Measurements from ENCODE around the gene PGAP1. TPM values are rescaled to one million over a fixed set of nuclear protein-coding genes. Genes with fewer than 3 reads are reported as not detected.
A peak's percentile ranks its signal among the peaks of the same experiment; 100 is the strongest.

The PGAP1 gene, protein sequence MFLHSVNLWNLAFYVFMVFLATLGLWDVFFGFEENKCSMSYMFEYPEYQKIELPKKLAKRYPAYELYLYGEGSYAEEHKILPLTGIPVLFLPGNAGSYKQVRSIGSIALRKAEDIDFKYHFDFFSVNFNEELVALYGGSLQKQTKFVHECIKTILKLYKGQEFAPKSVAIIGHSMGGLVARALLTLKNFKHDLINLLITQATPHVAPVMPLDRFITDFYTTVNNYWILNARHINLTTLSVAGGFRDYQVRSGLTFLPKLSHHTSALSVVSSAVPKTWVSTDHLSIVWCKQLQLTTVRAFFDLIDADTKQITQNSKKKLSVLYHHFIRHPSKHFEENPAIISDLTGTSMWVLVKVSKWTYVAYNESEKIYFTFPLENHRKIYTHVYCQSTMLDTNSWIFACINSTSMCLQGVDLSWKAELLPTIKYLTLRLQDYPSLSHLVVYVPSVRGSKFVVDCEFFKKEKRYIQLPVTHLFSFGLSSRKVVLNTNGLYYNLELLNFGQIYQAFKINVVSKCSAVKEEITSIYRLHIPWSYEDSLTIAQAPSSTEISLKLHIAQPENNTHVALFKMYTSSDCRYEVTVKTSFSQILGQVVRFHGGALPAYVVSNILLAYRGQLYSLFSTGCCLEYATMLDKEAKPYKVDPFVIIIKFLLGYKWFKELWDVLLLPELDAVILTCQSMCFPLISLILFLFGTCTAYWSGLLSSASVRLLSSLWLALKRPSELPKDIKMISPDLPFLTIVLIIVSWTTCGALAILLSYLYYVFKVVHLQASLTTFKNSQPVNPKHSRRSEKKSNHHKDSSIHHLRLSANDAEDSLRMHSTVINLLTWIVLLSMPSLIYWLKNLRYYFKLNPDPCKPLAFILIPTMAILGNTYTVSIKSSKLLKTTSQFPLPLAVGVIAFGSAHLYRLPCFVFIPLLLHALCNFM
- 25.0 TPM for polyA plus RNA-seq (2013, experiment 1 of 2)
- polyA plus RNA-seq (2013, experiment 2 of 2), result 26.9 TPM

- H3K27me3 ChIP-seq (ENCODE audit: control insufficient read depth in 3 of 3, insufficient read depth in 3 of 3, low read depth in 1 of 3, low read length in 3 of 3), result no peaks in the 10 kb centered on the region
- no peaks in the 10 kb centered on the region for H3K9me3 ChIP-seq (replicated peaks in 1 of 2; ENCODE audit: control insufficient read depth in 2 of 2, insufficient read depth in 1 of 2, low read depth in 1 of 2, low read length in 2 of 2)
- DNase-seq (ENCODE audit: low spot score), result peak; percentile 97
- H3K4me2 ChIP-seq (ENCODE audit: insufficient read depth, low read length, poor library complexity, severe bottlenecking), result peak within 1 kb of the TSS; percentile 54
- peaks cover 0 to 6% of the 10 kb centered on the region in 2 donors for H3K4me1 ChIP-seq (ENCODE audit: control insufficient read depth in 2 of 2, insufficient read depth in 1 of 2, low read depth in 1 of 2, low read length in 2 of 2)
- H3K27ac ChIP-seq (replicated peaks; ENCODE audit: low read length), result peak within 1 kb of the TSS; percentile 100
- peak within 1 kb of the TSS; percentile 10 for H2BK12ac ChIP-seq (ENCODE audit: low read length)
- H4K91ac ChIP-seq (ENCODE audit: low read depth, low read length, poor library complexity), result no peak within 1 kb of the TSS
- WGBS, 2 donors (ENCODE audit: extremely low coverage in 2 of 2, insufficient read length in 2 of 2, insufficient replicate concordance in 1 of 2), result no CpG with 5 or more reads among the region's 62 CpGs
- peak within 1 kb of the TSS; percentile 81 for H2BK15ac ChIP-seq (ENCODE audit: low read length)
- peak within 1 kb of the TSS; percentile 53 for H3K4ac ChIP-seq (ENCODE audit: low read length)
- peak within 1 kb of the TSS; percentile 81 for H2BK120ac ChIP-seq (ENCODE audit: low read depth, low read length)
- H3K4me3 ChIP-seq (ENCODE audit: low read length in 2 of 2), result peak within 1 kb of the TSS; percentile 67 to 91
- peak within 1 kb of the TSS; percentile 17 for H4K8ac ChIP-seq (ENCODE audit: low read depth, low read length)
- H3K23ac ChIP-seq (ENCODE audit: low read depth, low read length, poor library complexity), result peak within 1 kb of the TSS; percentile 95
- H3K18ac ChIP-seq (ENCODE audit: low read length), result peak within 1 kb of the TSS; percentile 98
- peak within 1 kb of the TSS; percentile 100 for H2BK5ac ChIP-seq (ENCODE audit: low read length)
- H3K14ac ChIP-seq (ENCODE audit: low read length), result peak within 1 kb of the TSS; percentile 82
- peak within 1 kb of the TSS; percentile 91 for H2AFZ ChIP-seq (ENCODE audit: low read length)
- H3K9ac ChIP-seq (ENCODE audit: low read depth, low read length, poor library complexity), result peak within 1 kb of the TSS; percentile 93
- peak within 1 kb of the TSS; percentile 99 for H2AK5ac ChIP-seq (ENCODE audit: low read depth, low read length)
- H3K79me1 ChIP-seq (ENCODE audit: low read depth, low read length), result peaks cover 2% of the 10 kb centered on the region
- peaks cover 0 to 9% of the 10 kb centered on the region in 2 donors for H3K36me3 ChIP-seq (replicated peaks in 1 of 2; ENCODE audit: control insufficient read depth in 2 of 2, insufficient read depth in 2 of 2, low read length in 2 of 2)
Observed at GRCh38 chr2:196926562-196927375, at the start of gene PGAP1. PGAP1 (minus strand) TSS chr2:196926707; CDS start chr2:196926616, 91 bp downstream.

GRCh38 chr2:196974970-196975369 is 48.5 kb upstream of the PGAP1 start:
- Histone ChIP-seq H2AFZ (ENCODE audit: low read length) (no peak overlapping the region), H3K23ac (ENCODE audit: low read depth, low read length, poor library complexity) (no peak overlapping the region), H3K9ac (ENCODE audit: low read depth, low read length, poor library complexity) (no peak overlapping the region), H4K91ac (ENCODE audit: low read depth, low read length, poor library complexity) (no peak overlapping the region), H3K27me3 (ENCODE audit: control insufficient read depth in 3 of 3, insufficient read depth in 3 of 3, low read depth in 1 of 3, low read length in 3 of 3) (no peaks in the 10 kb centered on the region), H2BK15ac (ENCODE audit: low read length) (no peak overlapping the region), H3K27ac (replicated peaks; ENCODE audit: low read length) (no peak overlapping the region), H4K8ac (ENCODE audit: low read depth, low read length) (no peak overlapping the region), H3K4ac (ENCODE audit: low read length) (no peak overlapping the region), H2AK5ac (ENCODE audit: low read depth, low read length) (no peak overlapping the region), H3K14ac (ENCODE audit: low read length) (no peak overlapping the region), H3K4me3 (ENCODE audit: low read length in 2 of 2) (no peak overlapping the region), H2BK5ac (ENCODE audit: low read length) (no peak overlapping the region), H3K9me3 (replicated peaks in 1 of 2; ENCODE audit: control insufficient read depth in 2 of 2, insufficient read depth in 1 of 2, low read depth in 1 of 2, low read length in 2 of 2) (no peaks in the 10 kb centered on the region), H3K36me3 (replicated peaks in 1 of 2; ENCODE audit: control insufficient read depth in 2 of 2, insufficient read depth in 2 of 2, low read length in 2 of 2) (no peaks in the 10 kb centered on the region), H3K4me2 (ENCODE audit: insufficient read depth, low read length, poor library complexity, severe bottlenecking) (no peak overlapping the region), H3K18ac (ENCODE audit: low read length) (no peak overlapping the region), H3K79me1 (ENCODE audit: low read depth, low read length) (no peaks in the 10 kb centered on the region), H3K4me1 (ENCODE audit: control insufficient read depth in 2 of 2, insufficient read depth in 1 of 2, low read depth in 1 of 2, low read length in 2 of 2) (peaks cover 3 to 5% of the 10 kb centered on the region in 2 donors), H2BK12ac (ENCODE audit: low read length) (no peak overlapping the region), H2BK120ac (ENCODE audit: low read depth, low read length) (no peak overlapping the region)
- no CpG with 5 or more reads among the region's 1 CpG for WGBS, 2 donors (ENCODE audit: extremely low coverage in 2 of 2, insufficient read length in 2 of 2, insufficient replicate concordance in 1 of 2)
- no peak for DNase-seq (ENCODE audit: low spot score)

DNA sequence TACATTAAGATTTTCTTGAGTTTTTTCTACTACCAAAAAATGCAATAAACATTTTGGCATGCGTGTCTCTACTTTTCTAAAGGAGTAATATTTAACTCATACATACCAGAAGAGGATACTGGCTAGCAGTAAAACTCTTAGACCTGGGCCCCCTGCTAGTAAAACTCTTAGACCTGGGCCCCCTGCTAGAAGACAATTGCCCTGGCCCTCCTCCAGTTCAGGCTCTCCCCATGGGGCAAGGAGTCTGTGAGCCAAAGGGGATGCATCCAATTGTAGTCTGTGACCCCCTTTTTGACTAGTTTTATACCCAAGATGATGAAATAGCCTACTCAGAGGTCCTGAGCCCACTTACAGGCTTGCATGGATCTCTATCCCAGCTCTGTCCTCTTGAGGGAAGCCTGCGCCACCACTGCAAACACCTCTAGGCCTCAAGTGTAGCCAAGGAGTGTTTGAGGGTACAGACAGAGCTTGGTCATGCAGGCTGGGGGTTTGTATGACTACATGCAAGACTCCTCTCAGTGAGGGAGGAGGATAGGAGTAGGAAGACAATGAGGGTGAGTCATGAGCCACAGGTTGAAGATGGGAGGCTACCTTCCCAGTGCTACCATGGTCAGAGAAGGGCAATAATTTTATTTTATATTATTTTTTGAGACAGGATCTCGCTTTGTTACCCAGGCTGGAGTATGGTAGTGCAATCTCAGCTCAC is 45.2 kb upstream of the PGAP1 start:
- H3K4me2 ChIP-seq (ENCODE audit: insufficient read depth, low read length, poor library complexity, severe bottlenecking), result no peak overlapping the region
- no CpG with 5 or more reads among the region's 3 CpGs for WGBS, 2 donors (ENCODE audit: extremely low coverage in 2 of 2, insufficient read length in 2 of 2, insufficient replicate concordance in 1 of 2)
- H3K27ac ChIP-seq (replicated peaks; ENCODE audit: low read length), result peak overlapping the region; percentile 35

More for the DNA sequence above, 45.2 kb upstream of the PGAP1 start:
- Histone ChIP-seq H3K18ac (ENCODE audit: low read length) (peak overlapping the region; percentile 81), H2BK15ac (ENCODE audit: low read length) (no peak overlapping the region), H3K23ac (ENCODE audit: low read depth, low read length, poor library complexity) (no peak overlapping the region), H3K9me3 (replicated peaks in 1 of 2; ENCODE audit: control insufficient read depth in 2 of 2, insufficient read depth in 1 of 2, low read depth in 1 of 2, low read length in 2 of 2) (peaks cover 0 to 4% of the 10 kb centered on the region in 2 donors), H2AK5ac (ENCODE audit: low read depth, low read length) (peak overlapping the region; percentile 79), H3K9ac (ENCODE audit: low read depth, low read length, poor library complexity) (no peak overlapping the region), H2BK5ac (ENCODE audit: low read length) (peak overlapping the region; percentile 76), H3K4me1 (ENCODE audit: control insufficient read depth in 2 of 2, insufficient read depth in 1 of 2, low read depth in 1 of 2, low read length in 2 of 2) (peaks cover 3 to 5% of the 10 kb centered on the region in 2 donors), H4K91ac (ENCODE audit: low read depth, low read length, poor library complexity) (no peak overlapping the region), H3K4me3 (ENCODE audit: low read length in 2 of 2) (no peak overlapping the region), H2BK12ac (ENCODE audit: low read length) (peak overlapping the region; percentile 46), H3K79me1 (ENCODE audit: low read depth, low read length) (no peaks in the 10 kb centered on the region), H2AFZ (ENCODE audit: low read length) (peak overlapping the region; percentile 82), H2BK120ac (ENCODE audit: low read depth, low read length) (no peak overlapping the region), H3K36me3 (replicated peaks in 1 of 2; ENCODE audit: control insufficient read depth in 2 of 2, insufficient read depth in 2 of 2, low read length in 2 of 2) (no peaks in the 10 kb centered on the region), H3K4ac (ENCODE audit: low read length) (no peak overlapping the region), H3K27me3 (ENCODE audit: control insufficient read depth in 3 of 3, insufficient read depth in 3 of 3, low read depth in 1 of 3, low read length in 3 of 3) (no peaks in the 10 kb centered on the region), H3K14ac (ENCODE audit: low read length) (no peak overlapping the region), H4K8ac (ENCODE audit: low read depth, low read length) (no peak overlapping the region)
- DNase-seq (ENCODE audit: low spot score), result no peak
